H1 (cell line): Measurements from ENCODE around the gene MOCS1. TPM values are rescaled to one million over a fixed set of nuclear protein-coding genes. Genes with fewer than 3 reads are reported as not detected.

ENCODE experiments used
- CTCF ChIA-PET: fragments of 300-600 bp; sonication (Branson Sonifier 250); formaldehyde crosslinking; loops from one replicate; lab custom pipeline; 2021; ENCODE audit not compliant: partially characterized antibody; lab: Charles Lee
- POLR2A ChIA-PET: fragments of 300-600 bp; sonication (Branson Sonifier 250); formaldehyde crosslinking; loops from one replicate; lab custom pipeline; 2021; ENCODE audit warnings: inconsistent platforms; ENCODE audit not compliant: partially characterized antibody; lab: Charles Lee
- DNase-seq, 2 experiments: peaks; one replicate each; pipeline versions ENCODE4 v3.0.0 to v3.0.0-alpha.2; 2010 to 2022; ENCODE audit warnings: low spot score in 2 of 2, low read depth in 1 of 2, mixed read lengths in 1 of 2
- FAIRE-seq: peaks from 2 replicates; lab custom pipeline; 2011; peaks lifted over from hg19 to GRCh38; lab: Jason Lieb, UNC
- H2AFZ ChIP-seq: 2 replicates; pipeline ENCODE4 v1.8.1; 2012; ENCODE audit warnings: low read length, inconsistent platforms
- H2AK5ac ChIP-seq: 2 replicates; pipeline ENCODE4 v1.6.1; 2013; ENCODE audit warnings: low read depth, low read length
- H2BK120ac ChIP-seq: replicated peaks from 2 replicates; pipeline ENCODE3; 2013; ENCODE audit warnings: low read depth, low read length, inconsistent platforms
- H2BK12ac ChIP-seq: 2 replicates; pipeline ENCODE4 v1.6.1; 2013; ENCODE audit warnings: low read depth, low read length
- H2BK15ac ChIP-seq: 2 replicates; pipeline ENCODE4 v1.6.1; 2013; ENCODE audit warnings: low read length
- H2BK20ac ChIP-seq: 2 replicates; pipeline ENCODE4 v1.6.1; 2013; ENCODE audit warnings: low read length
- H2BK5ac ChIP-seq: 2 replicates; pipeline ENCODE4 v1.6.1; 2013; ENCODE audit warnings: low read depth, low read length
- H3K14ac ChIP-seq: 2 replicates; pipeline ENCODE4 v1.6.1; 2013; ENCODE audit warnings: inconsistent platforms; ENCODE audit not compliant: insufficient read length
- H3K18ac ChIP-seq: 2 replicates; pipeline ENCODE4 v1.6.1; 2013; ENCODE audit warnings: low read length; ENCODE audit errors: extremely low read depth
- H3K23ac ChIP-seq: 2 replicates; pipeline ENCODE4 v1.6.1; 2013; ENCODE audit warnings: inconsistent platforms; ENCODE audit not compliant: insufficient read length
- H3K23me2 ChIP-seq: 2 replicates; pipeline ENCODE4 v1.6.1; 2013; ENCODE audit warnings: low read depth, low read length
- H3K27ac ChIP-seq: 2 replicates; pipeline ENCODE4 v1.6.1; 2011; ENCODE audit warnings: low read depth, low read length, inconsistent platforms
- H3K27me3 ChIP-seq, 4 experiments: replicated peaks in 1 of 4; 1 replicate in 1 of 4; 2 replicates in 3 of 4; pipeline versions ENCODE4 v1.6.1 to v1.8.1; 2011 to 2013; ENCODE audit warnings: low read length in 3 of 4, mild to moderate bottlenecking in 3 of 4, inconsistent platforms in 2 of 4, mixed read lengths in 2 of 4, moderate library complexity in 1 of 4; ENCODE audit not compliant: control insufficient read depth in 3 of 4, insufficient read depth in 3 of 4; ENCODE audit errors: extremely low read depth in 1 of 4
- H3K36me3 ChIP-seq, 4 experiments: 2 replicates each; pipeline versions ENCODE4 v1.6.1 to v1.8.1; 2011 to 2013; ENCODE audit warnings: mild to moderate bottlenecking in 4 of 4, low read length in 3 of 4, moderate library complexity in 2 of 4, control low read depth in 1 of 4, inconsistent platforms in 1 of 4; ENCODE audit not compliant: insufficient read depth in 4 of 4, control insufficient read depth in 2 of 4
- H3K4ac ChIP-seq: replicated peaks from 2 replicates; pipeline ENCODE3; 2013; ENCODE audit warnings: low read length, low read depth, mixed read lengths, inconsistent platforms; ENCODE audit not compliant: insufficient read length
- H3K4me1 ChIP-seq, 4 experiments: replicated peaks in 1 of 4; 1 replicate in 1 of 4; 2 replicates in 3 of 4; pipeline versions ENCODE4 v1.6.1 to v1.8.1; 2011 to 2013; ENCODE audit warnings: low read length in 3 of 4, inconsistent platforms in 2 of 4, mixed read lengths in 1 of 4; ENCODE audit not compliant: insufficient read depth in 4 of 4, control insufficient read depth in 3 of 4
- H3K4me2 ChIP-seq, 2 experiments: 2 replicates each; pipeline versions ENCODE4 v1.6.1 to v1.8.1; 2011 to 2013; ENCODE audit warnings: low read depth in 2 of 2, low read length in 2 of 2, control low read depth in 1 of 2, inconsistent platforms in 1 of 2, mild to moderate bottlenecking in 1 of 2; ENCODE audit not compliant: insufficient read depth in 1 of 2
- H3K4me3 ChIP-seq, 4 experiments: fragments of 200-600, 300-600 bp in 1 of 4; sonication (generic), shearing (Covaris generic), sonication (Bioruptor Twin) in 1 of 4; 2 replicates each; pipeline versions ENCODE4 v1.5.1 to v1.8.1; 2011 to 2016; ENCODE audit warnings: low read length in 4 of 4, low read depth in 3 of 4, control low read depth in 2 of 4, inconsistent platforms in 2 of 4, mild to moderate bottlenecking in 2 of 4, mixed read lengths in 1 of 4, moderate library complexity in 1 of 4; ENCODE audit not compliant: insufficient read depth in 2 of 4; ENCODE audit errors: extremely low read depth in 1 of 4
- H3K56ac ChIP-seq: replicated peaks from 2 replicates; pipeline ENCODE3; 2013; ENCODE audit warnings: low read depth, mild to moderate bottlenecking, mixed read lengths, low read length, inconsistent platforms; ENCODE audit not compliant: insufficient read length
- H3K79me1 ChIP-seq: 2 replicates; pipeline ENCODE4 v1.6.1; 2013; ENCODE audit warnings: low read depth, low read length, control low read depth
- H3K79me2 ChIP-seq, 2 experiments: 2 replicates each; pipeline versions ENCODE4 v1.6.1 to v1.8.1; 2012 to 2013; ENCODE audit warnings: low read length in 2 of 2, mild to moderate bottlenecking in 2 of 2, inconsistent platforms in 1 of 2; ENCODE audit not compliant: insufficient read depth in 2 of 2, control insufficient read depth in 1 of 2
- H3K9ac ChIP-seq, 4 experiments: replicated peaks in 1 of 4; 1 replicate in 1 of 4; 2 replicates in 3 of 4; pipeline versions ENCODE4 v1.6.1 to v1.8.1; 2011 to 2013; ENCODE audit warnings: low read depth in 3 of 4, low read length in 3 of 4, control low read depth in 2 of 4, mild to moderate bottlenecking in 2 of 4, moderate library complexity in 2 of 4, inconsistent platforms in 1 of 4; ENCODE audit errors: extremely low read depth in 1 of 4
- H3K9me3 ChIP-seq, 2 experiments: 2 replicates each; pipeline versions ENCODE4 v1.6.1 to v1.8.1; 2012 to 2013; ENCODE audit warnings: mild to moderate bottlenecking in 2 of 2, moderate library complexity in 2 of 2, control low read depth in 1 of 2, inconsistent platforms in 1 of 2, low read depth in 1 of 2, low read length in 1 of 2, mixed read lengths in 1 of 2; ENCODE audit not compliant: insufficient read depth in 2 of 2
- H4K20me1 ChIP-seq, 2 experiments: replicated peaks in 1 of 2; 2 replicates each; pipeline versions ENCODE3 to v1.8.1; 2011 to 2013; ENCODE audit warnings: inconsistent platforms in 2 of 2, low read length in 2 of 2, mild to moderate bottlenecking in 1 of 2; ENCODE audit not compliant: insufficient read depth in 2 of 2, control insufficient read depth in 1 of 2
- H4K5ac ChIP-seq: 2 replicates; pipeline ENCODE4 v1.6.1; 2013; ENCODE audit warnings: low read length, low read depth, mixed read lengths, inconsistent platforms; ENCODE audit not compliant: insufficient read length
- H4K8ac ChIP-seq: 2 replicates; pipeline ENCODE4 v1.8.0; 2013; ENCODE audit warnings: mild to moderate bottlenecking, moderate library complexity, low read length, inconsistent platforms; ENCODE audit not compliant: insufficient read depth; ENCODE audit errors: extremely low read depth
- H4K91ac ChIP-seq: replicated peaks from 2 replicates; pipeline ENCODE3; 2013; ENCODE audit warnings: low read length, mixed read lengths, inconsistent platforms; ENCODE audit not compliant: insufficient read length
- ATF3 ChIP-seq: IDR thresholded peaks from 2 replicates; pipeline ENCODE4 v1.6.1; 2011; ENCODE audit warnings: low read depth, mild to moderate bottlenecking, low read length; ENCODE audit not compliant: insufficient read depth
- BCL11A ChIP-seq, 2 experiments: IDR thresholded peaks; one replicate each; pipeline ENCODE4 v1.6.1; 2011; ENCODE audit warnings: low read depth in 2 of 2, low read length in 2 of 2, mild to moderate bottlenecking in 2 of 2
- CTBP2 ChIP-seq: IDR thresholded peaks from 2 replicates; pipeline ENCODE4 v1.7.0; 2011; ENCODE audit warnings: borderline replicate concordance, mild to moderate bottlenecking, moderate library complexity, mixed read lengths, low read length; ENCODE audit not compliant: insufficient read depth, insufficient read length
- POLR2A ChIP-seq, 2 experiments: IDR thresholded peaks; 1 replicate in 1 of 2; 2 replicates in 1 of 2; pipeline ENCODE4 v1.6.1; 2011; ENCODE audit warnings: low read depth in 2 of 2, low read length in 2 of 2, mild to moderate bottlenecking in 2 of 2; ENCODE audit errors: control extremely low read depth in 1 of 2
- POLR2AphosphoS5 ChIP-seq: IDR thresholded peaks from 2 replicates; pipeline ENCODE4 v1.6.1; 2011; ENCODE audit warnings: low read depth, low read length
- RAD21 ChIP-seq, 2 experiments: IDR thresholded peaks in 1 of 2; conservative IDR thresholded peaks in 1 of 2; 2 replicates each; pipeline ENCODE4 v1.6.1; 2011; ENCODE audit warnings: low read depth in 2 of 2, low read length in 2 of 2, improper control_type of control experiment in 1 of 2, inconsistent platforms in 1 of 2, mild to moderate bottlenecking in 1 of 2, moderate library complexity in 1 of 2
- RBBP5 ChIP-seq: IDR thresholded peaks from 2 replicates; pipeline ENCODE4 v1.7.1; 2012; ENCODE audit warnings: low read depth, mild to moderate bottlenecking, inconsistent platforms, low read length, moderate library complexity, borderline replicate concordance
- TAF7 ChIP-seq: optimal IDR thresholded peaks from 2 replicates; pipeline ENCODE3; 2011; ENCODE audit warnings: low read depth, mild to moderate bottlenecking, inconsistent platforms, low read length, moderate library complexity, borderline replicate concordance
- YY1 ChIP-seq: IDR thresholded peaks from 2 replicates; pipeline ENCODE4 v1.6.1; 2011; ENCODE audit warnings: low read depth, mild to moderate bottlenecking, low read length
- WGBS, 2 experiments: shearing (Covaris generic) in 1 of 2; methylation state at CpG; one replicate each; pipeline versions ENCODE4 v1.1.6 to v1.1.7; 2013 to 2015; ENCODE audit warnings: low lambda C conversion rate in 2 of 2, mixed read lengths in 2 of 2, inconsistent platforms in 1 of 2, low coverage in 1 of 2, missing lambda C conversion rate in 1 of 2; ENCODE audit not compliant: insufficient replicate concordance in 2 of 2, insufficient coverage in 1 of 2, insufficient read length in 1 of 2; ENCODE audit errors: extremely low coverage in 1 of 2, missing lambda C conversion rate in 1 of 2; 5-methylcytosine and 5-hydroxymethylcytosine counted together
- polyA plus RNA-seq, 7 experiments: library from polyadenylated mRNA; depleted of rRNA in 3 of 7; stranded (reverse) in 5 of 7; unstranded in 2 of 7; fragments of >200 nt in 5 of 7; fragments of 200-250 nt in 2 of 7; gene quantifications; 1 replicate in 5 of 7; 2 replicates in 1 of 7; 4 replicates in 1 of 7; pipeline versions ENCODE4 v1.2.1 to v1.2.3, GENCODE V29; 2011 to 2013; ENCODE audit warnings: missing spikeins in 2 of 7, mixed read lengths in 2 of 7
- total RNA-seq: library from RNA; stranded (reverse); fragmentation: NEBNext Ultra II Directional; extraction: Animal tissue kit (Norgen Biotek cat#: 25700); gene quantifications from 2 replicates; pipeline ENCODE4 v1.2.1, GENCODE V29; 2021

Gene MOCS1
- total and polyA plus RNA-seq, 2 of the 8 experiments (the other 6 are each of a cell fraction or from before 2014, with no cell fraction given) = 13.4 to 19.7 TPM

- no peak for TF ChIP-seq POLR2AphosphoS5
- no peak for TF ChIP-seq POLR2A (IDR thresholded peaks at IDR 0.05; ENCODE audit: control extremely low read depth in 1 of 2, low read depth in 2 of 2, low read length in 2 of 2)
- no peak for TF ChIP-seq CTBP2
- no peak for TF ChIP-seq YY1
- TF ChIP-seq RBBP5 = no peak
- no peak for TF ChIP-seq ATF3
- TF ChIP-seq RAD21 (IDR thresholded peaks at IDR 0.05 in 1 of 2, conservative IDR thresholded peaks at IDR 0.05 in 1 of 2; ENCODE audit: low read depth in 2 of 2, low read length in 2 of 2) = no peak
- no peak for TF ChIP-seq BCL11A (IDR thresholded peaks at IDR 0.05; ENCODE audit: low read depth in 2 of 2, low read length in 2 of 2)
- TF ChIP-seq TAF7 = no peak
- Histone ChIP-seq H2BK12ac (no peak overlapping the region), H3K9ac (no peak overlapping the region), H3K4ac (no peak overlapping the region), H2BK15ac (no peak overlapping the region), H4K5ac (no peak overlapping the region), H4K20me1 (no peaks in the 10 kb centered on the region), H3K79me2 (no peaks in the 10 kb centered on the region), H3K27ac (no peak overlapping the region), H3K9me3 (no peaks in the 10 kb centered on the region), H2BK120ac (no peak overlapping the region), H3K23me2 (no peaks in the 10 kb centered on the region), H2BK5ac (no peak overlapping the region), H3K56ac (no peak overlapping the region), H2AFZ (no peak overlapping the region), H3K79me1 (no peaks in the 10 kb centered on the region), H4K8ac (no peak overlapping the region), H3K4me1 (no peaks in the 10 kb centered on the region; a peak in 1 of 7 replicates), H3K14ac (no peak overlapping the region), H2BK20ac (no peak overlapping the region), H3K4me2 (no peak overlapping the region), H3K27me3 (no peaks in the 10 kb centered on the region), H4K91ac (no peak overlapping the region), H3K36me3 (no peaks in the 10 kb centered on the region), H3K18ac (no peak overlapping the region), H3K4me3 (no peak overlapping the region), H3K23ac (no peak overlapping the region), H2AK5ac (no peak overlapping the region)
- DNase-seq = no peak
- POLR2A ChIA-PET = no interaction called here
- 89% methylated on average over 7 of the region's 7 CpGs; no CpG with 5 or more reads in 1 of the 2 experiments for WGBS, 2 experiments
- no peak for FAIRE-seq
- CTCF ChIA-PET = interaction anchor here (0.9 to 8.9 kb wide), 6 partner anchors 9 to 467 kb away, joined by 3 to 80 read pairs (median 4); no protein-coding TSS in a partner anchor
These were observed 78.8 kb downstream of the MOCS1 start for GRCh38 chr6:39855356-39855995.
